ENCODE measurements around the gene SNX30. TPM values are rescaled to one million over a fixed set of nuclear protein-coding genes. Genes with fewer than 3 reads are reported as not detected.

SNX30 gene
- total RNA-seq, 2 experiments from 2014 or later, result 3.4 to 3.7 TPM

DNA sequence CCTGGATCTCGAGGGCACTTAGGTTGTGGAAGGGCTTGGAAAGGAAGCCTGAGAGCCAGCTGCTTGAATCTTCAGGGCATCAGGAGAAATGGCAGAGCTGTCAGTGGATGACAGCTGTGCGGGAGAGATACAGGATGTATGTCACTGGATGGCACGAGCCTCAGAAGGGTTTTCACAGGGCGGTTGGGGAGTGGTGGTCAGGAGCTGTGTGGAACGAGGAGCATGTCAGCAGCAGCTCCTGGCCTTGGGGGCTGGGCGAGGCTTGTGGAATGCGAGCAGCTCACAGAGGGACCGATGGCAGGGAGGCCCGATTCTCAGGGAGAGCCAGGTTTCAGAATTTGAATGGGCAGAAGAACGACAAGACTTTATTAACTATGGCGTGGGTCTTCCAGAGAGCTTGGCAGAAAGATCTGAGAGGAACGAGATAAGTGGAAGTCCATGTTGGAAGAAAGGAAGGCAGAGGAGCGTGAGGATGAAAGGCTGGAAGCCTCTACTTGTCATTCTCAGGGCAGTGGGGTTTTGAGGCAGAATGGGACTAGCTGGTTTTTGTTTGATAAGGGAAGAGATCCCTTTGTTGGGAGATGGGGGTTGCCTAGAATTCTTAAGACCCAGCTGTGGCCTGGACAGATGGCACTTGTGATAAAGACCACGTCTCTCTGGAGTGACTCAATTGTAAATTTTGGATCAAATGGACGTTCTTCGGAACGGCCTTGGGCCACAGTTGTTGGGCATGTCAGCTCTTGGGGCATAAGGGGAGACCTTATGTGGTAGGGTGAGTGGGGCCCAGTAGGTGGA, 60.3 kb downstream of the SNX30 start:
- ChIA-PET POLR2A (no interaction called here), CTCF (interaction anchor here (0.8 kb wide), 1 partner anchor 80 kb away, joined by 3 read pairs; no protein-coding TSS in a partner anchor)

DNA sequence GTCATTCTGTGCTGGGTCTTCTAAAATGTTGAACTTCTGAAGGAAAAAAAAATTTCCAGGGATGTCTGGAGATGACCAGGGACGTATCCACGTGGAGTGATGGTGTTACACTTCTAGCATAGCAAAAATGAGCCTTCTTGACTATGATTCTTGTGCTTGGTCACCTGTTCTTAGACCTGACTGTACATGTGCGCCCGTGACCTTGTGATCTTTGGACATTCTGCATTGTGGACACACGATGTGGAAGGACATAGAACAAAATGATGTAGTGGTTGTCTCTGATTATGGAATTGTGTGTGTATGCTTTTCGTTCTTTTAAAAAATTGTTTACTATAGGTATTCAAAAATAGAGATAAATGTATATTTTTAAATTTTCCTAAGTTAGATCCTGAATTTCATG, 61.0 kb downstream of the SNX30 start:
- CTCF ChIA-PET, result no interaction called here
- POLR2A ChIA-PET, result no interaction called here

DNA sequence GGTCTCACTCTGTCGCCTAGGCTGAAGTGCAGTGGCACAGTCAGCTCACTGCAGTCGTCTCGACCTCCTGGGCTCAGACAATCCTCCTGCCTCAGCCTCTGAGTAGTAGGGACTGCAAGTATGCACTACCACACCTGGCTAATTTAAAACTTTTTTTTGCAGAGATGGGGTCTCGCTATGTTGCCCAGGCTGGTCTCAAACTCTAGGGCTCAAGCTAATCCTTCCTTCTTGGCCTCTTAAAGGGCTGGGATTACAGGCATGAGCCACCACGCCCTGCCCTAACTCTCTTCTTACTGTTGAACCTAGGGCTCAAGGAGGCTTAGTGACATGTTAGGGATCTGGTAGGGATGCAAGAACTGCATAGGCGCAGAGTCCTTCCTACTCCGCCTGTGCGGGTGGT, 65.3 kb downstream of the SNX30 start:
- CTCF ChIA-PET, result no interaction called here
- POLR2A ChIA-PET, result no interaction called here

DNA sequence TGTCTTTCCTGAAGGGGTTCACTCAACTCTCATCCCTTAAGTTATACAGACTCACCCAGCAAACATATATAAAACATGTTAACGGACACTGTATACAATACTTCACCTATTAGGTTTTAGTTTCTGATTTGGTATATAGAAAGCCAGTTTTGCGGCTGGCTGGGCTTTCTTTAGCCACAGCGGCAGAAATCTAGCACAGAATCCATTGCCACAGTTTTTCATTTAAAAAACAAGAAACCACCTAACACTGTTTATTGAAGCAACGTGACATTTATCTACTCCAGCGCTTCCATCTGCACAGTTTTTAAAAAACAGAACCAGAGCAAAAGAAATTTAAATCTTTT, 67.3 kb downstream of the SNX30 start:
- CTCF ChIA-PET, result interaction anchor here (0.8 kb wide), 1 partner anchor 9 kb away, joined by 3 read pairs; no protein-coding TSS in a partner anchor
- POLR2A ChIA-PET, result no interaction called here

DNA sequence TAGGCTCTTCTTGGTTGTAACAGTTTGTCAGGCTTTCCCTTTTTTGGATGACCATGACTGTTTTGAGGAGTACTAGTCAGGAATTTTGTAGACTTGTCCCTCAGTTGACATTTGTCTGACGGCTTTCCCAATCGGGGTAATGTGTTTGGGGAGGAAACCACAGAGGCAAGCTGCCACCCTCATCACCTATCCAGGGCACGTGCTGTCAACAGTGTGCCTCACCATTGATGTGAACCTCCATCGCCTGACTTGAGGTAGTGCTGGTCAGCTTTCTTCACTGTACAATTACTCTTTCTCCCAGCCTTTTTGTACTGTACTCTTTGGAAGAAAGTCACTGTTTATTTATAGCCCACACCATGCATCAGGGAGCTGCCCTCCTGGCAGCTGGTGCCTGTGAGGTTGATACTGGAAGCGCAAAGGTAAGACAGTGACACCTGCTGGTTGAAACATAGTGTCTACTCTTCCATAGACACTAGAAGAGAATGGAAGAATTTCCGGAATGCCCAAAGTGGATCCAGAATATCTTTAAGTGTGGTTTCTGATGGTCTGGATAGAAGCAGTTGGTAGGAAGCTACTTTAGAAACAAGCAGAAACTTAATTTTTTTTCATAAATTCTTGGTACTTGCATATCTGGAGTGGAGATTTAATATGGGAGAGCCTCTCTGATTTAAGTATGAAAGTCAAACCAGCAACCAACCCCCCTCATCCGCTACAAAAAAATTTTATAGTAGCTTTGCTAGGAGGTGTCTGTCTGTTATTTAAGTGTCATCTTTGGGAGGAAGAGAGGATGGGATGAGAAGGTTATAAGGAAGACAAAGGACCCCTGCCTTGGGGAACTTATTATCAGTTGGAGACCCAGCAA, 69.3 kb downstream of the SNX30 start:
- CTCF ChIA-PET, result interaction anchor here (0.8 to 1.2 kb wide), 2 partner anchors 440 to 726 kb away, joined by 3 read pairs; partner anchors contain the start of gene HSDL2
- POLR2A ChIA-PET, result no interaction called here

DNA sequence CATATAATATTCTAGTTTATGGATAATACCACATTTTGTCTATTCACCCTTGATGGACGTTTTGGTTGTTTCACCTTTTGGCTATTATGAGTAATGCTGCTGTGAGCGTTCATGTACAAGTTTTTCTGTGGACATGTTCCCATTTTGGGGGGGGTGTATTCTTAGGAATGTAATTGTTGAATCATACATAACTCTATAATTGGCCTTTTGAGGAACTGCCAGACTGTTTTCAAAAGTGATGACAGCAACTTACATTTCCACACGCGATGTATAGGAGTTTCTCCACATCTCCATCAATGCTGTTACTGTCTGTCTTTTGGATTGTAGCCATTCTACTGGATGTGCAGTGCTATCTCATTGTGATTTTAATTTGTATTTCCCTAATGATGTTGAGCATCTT, 70.3 kb downstream of the SNX30 start:
- CTCF ChIA-PET, result no interaction called here
- POLR2A ChIA-PET, result no interaction called here

DNA sequence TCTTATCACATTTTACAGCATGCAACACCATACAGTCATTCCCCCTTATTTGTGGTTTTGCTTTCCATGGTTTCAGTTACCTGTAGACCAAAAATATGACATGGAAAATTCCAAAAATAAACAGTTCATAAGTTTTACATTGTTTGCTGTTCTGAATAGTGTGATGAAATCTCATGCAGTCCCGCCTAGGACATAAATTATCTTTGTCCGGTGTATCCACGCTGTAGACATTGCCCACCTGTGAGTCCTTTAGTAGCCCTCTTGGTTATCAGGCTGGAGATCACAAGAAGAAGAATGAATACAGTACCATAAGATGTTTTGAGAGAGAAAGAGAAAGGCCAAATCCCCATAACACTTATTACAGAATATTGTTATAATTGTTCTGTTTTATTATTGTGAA, 72.1 kb downstream of the SNX30 start:
- CTCF ChIA-PET, result no interaction called here
- POLR2A ChIA-PET, result no interaction called here

DNA sequence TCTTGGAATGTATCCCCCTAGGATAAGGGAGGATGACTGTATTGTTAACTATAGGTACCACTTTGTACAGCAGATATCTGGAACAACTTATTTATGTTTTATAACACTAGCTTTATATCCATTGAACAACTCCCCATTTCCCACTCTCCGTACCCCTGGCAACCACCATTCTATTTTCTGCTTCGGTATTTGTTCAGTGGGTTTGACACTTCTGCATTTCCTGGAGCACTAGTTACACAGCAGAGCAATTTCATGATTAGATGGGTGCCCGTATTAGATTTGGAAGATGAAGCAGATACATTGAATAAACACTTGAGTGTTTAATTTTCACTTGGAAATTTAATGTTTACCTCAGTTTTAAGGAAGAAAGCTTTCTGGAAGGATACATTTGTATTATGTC, 72.7 kb downstream of the SNX30 start:
- CTCF ChIA-PET, result no interaction called here
- POLR2A ChIA-PET, result no interaction called here

DNA sequence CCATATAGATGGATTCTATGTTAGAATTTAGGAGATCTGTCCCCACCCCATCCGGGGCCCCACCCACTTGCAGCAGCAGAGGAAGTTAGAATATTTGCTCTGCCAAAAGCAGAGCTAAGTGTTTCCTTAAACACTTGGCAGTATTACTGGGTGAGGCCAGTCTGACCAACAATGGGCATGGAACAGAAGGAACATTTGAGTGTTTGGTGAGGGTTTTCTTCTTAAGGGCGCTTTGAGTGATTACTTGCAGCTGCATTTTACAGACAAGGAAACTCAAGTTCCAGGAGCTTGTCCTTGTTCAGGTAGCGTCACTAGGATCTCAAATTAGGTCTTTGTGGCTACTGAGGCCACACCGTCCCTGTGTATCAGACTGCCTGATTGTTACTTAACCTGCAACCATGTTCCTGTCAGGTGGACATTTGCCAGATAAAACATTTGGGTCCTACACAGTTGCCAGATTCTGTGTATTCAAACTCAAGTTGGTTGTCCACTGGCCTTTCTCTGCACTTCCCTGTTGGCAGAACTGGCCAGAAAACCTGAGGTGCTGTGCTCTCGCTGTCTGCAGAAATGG, 80.8 kb downstream of the SNX30 start:
- ChIA-PET POLR2A (no interaction called here), CTCF (interaction anchor here (0.7 kb wide), 1 partner anchor 721 kb away, joined by 3 read pairs; no protein-coding TSS in a partner anchor)

DNA sequence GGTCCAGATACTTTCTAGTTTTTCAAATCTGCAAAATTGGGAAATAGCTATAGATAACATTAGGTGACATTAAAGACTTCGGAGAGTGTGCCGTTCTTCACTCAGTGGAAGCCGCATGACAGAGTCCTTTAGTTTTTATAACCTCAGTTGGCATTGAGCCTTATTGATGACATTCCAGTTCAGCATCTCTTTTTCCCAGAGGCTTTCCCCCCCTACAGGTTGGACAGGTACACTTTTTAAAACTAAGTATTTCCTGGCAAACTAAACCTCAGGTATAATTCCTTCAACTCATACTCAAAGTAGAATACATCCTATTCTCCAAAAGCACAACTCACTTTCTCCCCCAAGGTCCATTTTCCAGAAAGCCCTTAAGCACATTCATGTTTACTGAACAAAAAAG, 81.4 kb downstream of the SNX30 start:
- POLR2A ChIA-PET, result no interaction called here
- CTCF ChIA-PET, result no interaction called here

DNA sequence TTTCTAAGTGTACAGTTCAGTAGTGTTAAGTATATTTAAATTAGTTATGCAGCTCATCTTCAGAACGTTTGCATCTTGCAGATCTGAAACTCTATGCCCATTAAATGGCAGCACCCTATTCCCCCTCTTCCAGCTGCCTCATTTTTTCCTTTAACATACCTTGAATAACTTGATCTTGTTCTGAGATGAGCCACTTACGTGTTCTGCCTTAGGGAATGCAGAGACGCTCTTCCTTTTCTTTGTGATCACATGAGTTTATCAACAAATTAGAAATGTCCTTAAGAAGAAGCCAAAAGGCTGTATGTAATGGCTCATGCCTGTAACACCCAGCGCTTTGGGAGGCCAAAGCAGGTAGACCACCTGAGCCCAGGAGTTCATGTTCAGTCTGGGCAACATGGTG, 82.5 kb downstream of the SNX30 start:
- POLR2A ChIA-PET, result no interaction called here
- CTCF ChIA-PET, result interaction anchor here (0.6 kb wide), 1 partner anchor 843 kb away, joined by 3 read pairs; no protein-coding TSS in a partner anchor

DNA sequence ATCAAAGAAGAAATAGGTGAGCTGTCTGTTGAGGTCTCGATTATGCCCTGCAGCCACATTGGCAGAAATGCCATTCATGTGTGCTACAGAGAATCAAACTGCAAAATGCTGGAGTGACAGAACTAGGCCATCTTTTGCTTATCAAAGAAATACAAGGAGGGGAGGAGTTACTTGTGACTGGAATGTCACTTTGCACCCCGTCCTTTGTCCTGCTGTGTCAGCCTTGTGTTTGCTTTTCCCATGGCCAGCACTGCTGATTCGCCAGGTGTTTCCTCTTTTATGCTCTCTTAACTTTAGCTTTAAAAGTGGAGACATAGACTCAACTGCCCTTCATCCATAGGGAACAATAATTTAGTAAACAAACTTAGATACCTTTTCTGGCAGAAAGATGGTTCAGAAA, 85.8 kb downstream of the SNX30 start:
- CTCF ChIA-PET, result no interaction called here
- POLR2A ChIA-PET, result no interaction called here

DNA sequence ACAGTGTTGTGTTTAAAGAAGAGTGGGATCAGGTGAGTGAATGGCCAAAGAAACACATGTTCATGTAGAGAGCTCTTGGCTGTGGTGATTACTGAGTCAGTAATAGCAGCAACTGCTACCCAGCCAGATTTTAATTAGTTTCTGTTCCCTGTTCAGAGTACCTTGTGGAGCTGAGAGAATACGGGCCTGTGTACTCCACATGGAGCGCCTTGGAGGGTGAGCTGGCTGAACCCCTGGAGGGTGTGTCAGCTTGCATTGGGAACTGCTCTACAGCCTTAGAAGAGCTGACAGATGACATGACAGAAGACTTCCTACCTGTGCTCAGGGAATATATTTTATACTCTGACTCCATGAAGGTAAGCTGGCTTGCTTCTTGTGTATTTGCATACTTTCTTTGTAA, 87.8 kb downstream of the SNX30 start:
- ChIA-PET CTCF (interaction anchor here (1.6 kb wide), 1 partner anchor 65 kb away, joined by 6 read pairs; no protein-coding TSS in a partner anchor), POLR2A (no interaction called here)

DNA sequence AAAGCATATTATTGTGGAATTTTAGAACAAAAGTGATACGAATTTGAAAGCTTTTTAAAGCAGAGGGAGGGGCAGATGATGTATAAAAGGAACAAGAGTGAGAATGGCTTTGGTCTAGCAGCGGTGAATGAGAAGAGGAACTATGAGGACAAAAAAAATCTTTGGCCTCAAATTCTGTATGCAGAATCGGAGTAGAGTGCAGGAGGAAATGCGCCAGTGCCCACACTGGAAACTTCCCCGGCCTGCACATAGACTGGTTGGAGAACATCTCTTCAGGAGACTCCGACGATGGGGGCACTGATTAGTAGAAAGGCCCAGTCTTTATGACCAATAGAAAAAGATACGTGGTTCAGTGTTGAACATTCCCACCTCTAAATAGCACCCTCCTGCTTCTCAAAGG, 88.8 kb downstream of the SNX30 start:
- POLR2A ChIA-PET, result no interaction called here
- CTCF ChIA-PET, result interaction anchor here (0.6 to 1.6 kb wide), 2 partner anchors 64 to 121 kb away, joined by 3 to 6 read pairs; partner anchors contain the start of gene INIP

DNA sequence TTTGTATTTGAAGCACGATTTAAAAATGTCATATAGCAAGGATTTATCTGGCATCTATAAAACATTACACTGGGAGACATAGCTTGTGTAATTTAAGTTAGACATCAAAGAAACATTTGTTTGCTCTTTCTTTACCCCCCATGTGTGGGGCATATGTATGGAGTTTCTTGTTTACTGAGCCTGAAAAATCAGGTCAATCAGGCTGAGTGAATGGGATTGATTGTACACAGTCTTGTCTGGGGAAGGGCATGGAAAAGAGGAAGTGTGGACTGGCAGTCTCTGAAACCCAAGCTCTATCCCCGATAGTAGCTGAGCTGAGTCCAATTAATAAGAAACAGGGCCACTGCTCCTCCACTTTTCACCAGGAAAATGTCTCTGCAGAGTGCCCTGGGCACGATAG, 90.7 kb downstream of the SNX30 start:
- CTCF ChIA-PET, result no interaction called here
- POLR2A ChIA-PET, result interaction anchor here (0.7 kb wide), 1 partner anchor 14 kb away, joined by 3 read pairs; no protein-coding TSS in a partner anchor

DNA sequence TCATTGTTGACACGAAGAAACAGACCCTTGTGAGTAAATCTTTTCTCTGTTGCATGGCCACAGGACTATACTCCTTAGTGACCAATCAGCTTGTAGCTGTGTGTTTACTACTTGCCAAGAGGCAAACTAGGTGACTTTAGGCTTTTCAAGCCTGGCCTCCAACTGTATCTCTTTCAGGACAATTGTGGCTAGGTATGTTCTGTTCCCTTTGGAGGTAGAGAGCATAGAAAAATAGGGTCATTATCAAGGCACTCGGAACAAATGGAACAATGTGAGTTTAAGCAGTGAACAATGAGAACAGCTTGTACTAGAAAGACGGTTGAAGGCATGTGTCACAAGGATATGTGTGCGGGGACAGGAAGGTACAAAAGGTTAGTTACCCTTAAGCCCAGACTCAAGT, 92.0 kb downstream of the SNX30 start:
- CTCF ChIA-PET, result interaction anchor here (1.0 kb wide), 1 partner anchor 60 kb away, joined by 6 read pairs; no protein-coding TSS in a partner anchor
- POLR2A ChIA-PET, result no interaction called here

DNA sequence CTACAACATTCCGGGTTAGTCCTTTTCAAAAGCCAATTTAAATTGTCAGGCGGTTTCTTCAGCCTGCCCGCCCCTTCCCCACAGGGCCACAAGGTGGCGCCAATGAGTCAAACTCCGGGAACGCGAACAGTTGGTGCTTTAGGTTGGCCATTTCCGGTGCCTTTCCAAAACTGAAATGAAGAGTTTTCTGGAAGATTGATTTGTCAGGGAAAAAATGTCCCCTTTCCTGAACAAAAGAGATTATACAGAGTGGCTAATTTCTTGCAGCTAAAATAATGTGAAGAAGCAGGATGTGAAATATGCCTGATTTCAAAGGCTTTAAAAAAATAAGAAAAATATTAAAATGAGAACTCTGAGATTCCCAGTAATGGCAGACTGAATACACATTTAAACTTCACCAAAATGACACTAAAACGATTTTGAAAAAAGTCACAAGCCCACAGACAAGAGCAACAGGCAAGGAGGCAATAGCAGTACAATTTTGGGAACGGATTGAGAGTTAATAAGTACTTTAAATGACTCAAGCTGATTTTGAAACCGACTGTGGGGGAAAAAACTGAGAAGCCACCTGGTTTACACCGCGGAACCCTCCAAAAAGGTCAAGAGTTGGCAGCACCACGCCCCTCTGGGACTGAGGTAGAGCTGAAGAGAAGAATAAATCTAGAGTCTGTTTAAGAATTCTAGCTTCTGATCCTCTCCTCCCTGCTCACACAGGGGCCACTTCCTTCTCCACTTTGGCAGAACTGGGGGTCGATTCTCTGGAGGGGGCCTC, 94.4 kb downstream of the SNX30 start:
- CTCF ChIA-PET, result interaction anchor here (2.1 kb wide), 1 partner anchor 58 kb away, joined by 11 read pairs; no protein-coding TSS in a partner anchor
- POLR2A ChIA-PET, result no interaction called here

DNA sequence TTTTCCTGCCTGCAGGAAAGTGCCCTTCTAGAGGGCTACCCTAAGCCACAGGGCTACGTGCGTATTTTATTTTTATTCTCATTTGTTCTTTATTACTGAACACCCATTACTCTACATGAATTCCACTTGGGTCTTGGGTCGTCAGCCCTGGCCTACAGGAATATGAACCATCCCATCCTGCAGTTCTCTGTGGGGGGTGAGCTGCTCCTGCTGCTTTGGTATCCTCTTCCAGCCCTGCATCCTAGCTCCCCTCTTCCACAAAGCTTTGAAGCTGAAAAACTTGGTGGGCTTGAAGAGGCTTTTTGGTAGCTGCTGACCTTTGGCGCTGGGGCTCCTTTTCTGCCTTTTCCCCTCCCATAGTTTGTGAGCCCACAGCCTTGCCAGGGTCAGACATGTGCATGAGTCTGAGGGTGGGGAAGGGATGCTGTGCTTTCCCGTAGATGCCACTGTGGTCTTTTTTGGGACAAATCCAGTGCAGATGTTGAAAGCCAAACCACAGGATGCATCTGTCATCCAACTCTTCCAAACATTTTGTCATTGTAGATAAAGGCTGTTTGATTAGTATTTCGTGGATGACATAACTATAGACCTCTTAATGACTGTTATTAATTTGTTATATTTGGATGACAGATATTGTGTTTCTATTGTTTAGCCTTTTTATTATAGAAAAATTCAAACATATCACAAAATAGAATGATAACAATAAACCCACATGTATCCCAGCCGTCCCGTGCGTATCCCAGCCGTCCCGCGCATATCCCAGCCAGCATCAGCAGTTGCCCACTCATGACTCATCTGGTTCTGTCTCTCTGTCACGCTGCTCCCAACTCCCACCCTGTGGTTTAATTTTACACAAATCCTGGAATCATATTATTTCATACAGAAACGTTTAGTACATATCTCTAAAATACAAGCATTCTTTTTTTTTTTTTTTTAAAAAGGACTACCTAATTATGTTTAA, 96.2 kb downstream of the SNX30 start:
- CTCF ChIA-PET, result interaction anchor here (0.5 to 0.6 kb wide), 2 partner anchors 16 to 56 kb away, joined by 3 to 4 read pairs; no protein-coding TSS in a partner anchor
- POLR2A ChIA-PET, result no interaction called here
